GM21619 (cell line): ENCODE results near the gene PDCD6IP.
A peak's percentile ranks its signal among the peaks of the same experiment; 100 is the strongest.
"Not testable (repeated sequence)": the region's sequence is repeated elsewhere in the genome, so short reads cannot be mapped to it uniquely, and the experiment has no call there.

Experiments
- ATAC-seq: cut with Tn5 transposase; IDR thresholded peaks from one replicate; pipeline ENCODE4 v1.9.1; 2021; ENCODE audit not compliant: unreplicated experiment

PDCD6IP gene

DNA sequence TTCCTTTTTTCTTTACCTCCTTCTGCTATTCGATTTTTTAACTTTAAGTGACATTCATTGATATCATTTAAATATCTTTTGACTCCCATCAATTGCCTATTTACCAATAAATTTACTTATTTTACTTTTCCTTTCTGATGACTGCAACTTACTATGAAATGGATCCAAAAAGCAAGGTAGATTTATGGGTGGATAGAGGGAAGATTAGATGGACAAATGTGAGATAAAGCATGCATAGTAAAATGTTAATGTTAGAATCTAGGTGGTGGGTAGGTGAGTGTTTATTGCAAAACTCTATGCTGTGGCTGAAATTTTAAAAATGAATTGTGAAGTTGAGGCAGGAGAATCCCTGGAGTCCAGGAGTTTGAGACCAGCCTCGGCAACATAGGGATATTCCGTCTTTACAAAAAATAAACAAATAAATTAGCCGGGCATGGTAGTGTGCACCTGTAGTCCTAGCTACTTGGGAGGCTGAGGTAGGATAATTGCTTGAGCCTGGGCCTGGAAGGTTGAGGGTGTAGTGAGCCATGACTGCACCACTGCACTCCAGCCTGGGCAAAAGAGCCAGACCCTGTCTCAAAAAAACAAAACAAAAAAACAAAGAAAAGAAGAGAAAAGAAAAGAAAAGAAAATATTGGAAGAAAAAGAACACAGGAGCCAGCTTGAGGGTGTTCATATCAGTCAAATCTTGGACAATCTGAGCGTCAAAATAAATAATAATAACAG is 6.1 kb upstream of the PDCD6IP start:
- no peak for ATAC-seq

DNA sequence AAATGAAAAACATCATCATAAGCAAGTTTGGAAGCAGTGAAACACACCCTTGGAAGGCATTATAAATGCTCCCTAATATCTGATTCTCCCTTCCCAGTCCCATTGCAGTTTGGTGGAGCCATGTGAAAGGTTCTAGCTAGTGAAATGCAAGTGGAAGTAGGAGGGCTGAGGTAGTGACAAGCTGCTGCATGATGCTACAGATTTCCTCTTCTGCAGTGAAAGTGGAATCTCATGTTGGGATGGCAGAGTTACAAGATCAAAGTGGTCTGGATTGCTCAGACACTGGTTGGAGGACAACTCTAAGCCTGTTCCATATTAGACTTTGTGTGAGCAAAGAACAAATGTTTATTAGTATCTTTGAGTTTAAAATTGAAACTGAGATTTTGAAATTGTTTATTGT is 3.3 kb upstream of the PDCD6IP start:
- no peak for ATAC-seq

DNA sequence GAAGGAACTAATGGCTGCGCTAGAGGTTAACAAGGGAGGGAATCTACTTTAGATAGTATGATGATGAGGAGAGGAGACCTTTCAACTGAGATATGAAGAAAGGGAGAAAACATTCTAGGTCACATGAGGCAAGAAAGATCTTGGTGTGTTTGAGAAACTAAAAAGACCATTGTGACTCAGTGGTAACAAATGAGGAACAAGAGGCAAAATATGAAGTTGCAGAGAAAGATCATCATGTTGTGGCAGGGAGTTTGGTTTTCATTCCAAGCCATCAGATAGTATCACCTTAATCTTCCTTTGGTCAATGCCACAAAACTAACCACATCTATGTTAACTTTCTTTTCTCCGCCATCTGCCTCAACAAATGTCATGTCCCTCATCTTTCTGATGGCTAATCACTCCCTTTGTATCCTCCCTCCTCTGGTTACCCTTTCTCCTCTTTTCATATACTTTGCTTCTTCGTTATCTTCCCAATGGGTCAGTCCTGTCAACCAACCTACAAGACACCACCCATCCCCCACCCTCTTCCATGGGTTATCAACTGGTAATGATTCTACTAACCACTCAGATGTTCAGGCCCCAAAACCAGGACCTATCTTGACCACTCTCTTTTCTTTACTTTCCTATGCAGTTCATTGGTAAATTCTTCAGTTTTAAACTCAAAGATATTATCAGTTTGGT is 2.4 kb upstream of the PDCD6IP start:
- no peak for ATAC-seq

DNA sequence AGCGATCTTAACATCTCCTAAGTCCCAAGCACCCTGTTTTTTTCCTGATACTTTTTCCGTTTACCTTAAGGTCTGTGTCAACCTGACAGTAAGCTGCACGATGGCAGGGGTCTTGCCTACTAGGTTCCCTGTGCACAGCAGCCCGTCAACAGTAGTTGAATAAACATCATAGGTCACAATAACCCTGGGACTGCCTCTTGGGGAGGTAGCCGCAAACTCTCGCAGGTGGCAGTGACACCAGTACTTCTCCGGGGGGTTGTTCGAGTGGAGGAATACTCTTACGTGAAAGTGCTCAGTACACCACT is 365 bp upstream of the PDCD6IP start:
- peak; percentile 36 for ATAC-seq

DNA sequence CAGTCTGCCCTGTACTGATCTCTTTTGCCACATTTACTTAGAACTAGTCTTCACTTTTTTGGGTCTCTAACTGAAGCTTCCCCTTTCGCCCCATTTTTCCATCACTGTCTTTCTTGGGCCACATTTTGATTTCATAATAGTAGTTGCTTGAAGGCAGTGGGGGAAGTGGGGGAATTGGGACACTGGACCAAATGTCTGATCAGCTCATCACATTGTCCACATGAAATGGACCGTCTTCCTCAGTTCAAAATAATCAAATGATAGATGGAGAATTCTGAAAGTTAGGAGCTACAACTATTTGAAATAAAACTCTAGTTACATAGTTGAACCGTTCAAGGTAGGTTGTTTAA is 747 bp downstream of the PDCD6IP start:
- no peak for ATAC-seq

DNA sequence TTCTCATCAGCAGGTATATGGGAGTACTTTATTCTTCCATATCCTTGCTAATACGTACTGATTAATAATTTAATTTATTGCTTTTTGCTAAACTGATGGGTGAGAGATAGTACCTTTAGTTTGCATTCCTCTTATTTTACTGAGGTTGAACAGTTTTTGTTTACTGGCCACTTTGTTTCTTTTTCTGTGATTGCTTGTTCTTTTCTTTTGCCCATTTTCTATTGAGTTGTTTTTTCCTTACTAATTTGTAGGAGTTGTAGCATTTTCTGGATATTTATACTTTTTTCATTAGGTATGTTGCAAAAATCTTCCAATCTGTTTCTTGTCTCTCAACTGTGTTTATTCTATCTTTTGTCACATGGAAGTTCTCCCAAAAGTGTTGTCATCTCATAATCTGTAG is 4.8 kb downstream of the PDCD6IP start:
- ATAC-seq: no peak

DNA sequence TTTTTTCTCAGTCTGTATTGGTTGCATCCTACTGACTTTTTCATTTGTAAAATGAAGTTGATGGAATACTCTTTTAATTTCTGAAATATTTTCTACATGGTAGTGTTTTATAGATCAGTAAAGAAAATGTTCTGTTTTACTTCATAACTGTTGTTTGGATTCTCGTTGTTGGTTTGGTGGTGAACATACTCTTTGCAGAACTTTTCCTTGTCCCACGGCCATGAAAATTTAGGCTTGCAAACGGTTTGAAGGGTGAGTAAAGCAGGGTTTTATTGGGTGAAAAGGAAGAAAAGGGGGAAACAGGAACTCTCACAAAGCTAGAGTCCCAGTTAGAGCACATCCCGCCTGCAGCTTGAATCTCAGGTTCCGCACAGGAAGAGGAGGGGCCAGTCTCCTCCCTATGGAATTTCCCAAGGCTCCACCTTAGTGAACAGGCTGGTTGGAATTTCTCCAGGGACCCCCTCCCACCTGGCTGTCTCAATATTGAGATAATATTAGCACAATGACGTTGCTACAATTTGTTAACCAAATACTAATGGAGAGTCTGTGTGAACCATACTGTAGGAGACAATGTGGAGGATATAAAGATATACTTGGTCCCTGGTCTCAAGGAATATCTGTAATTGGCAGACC is 5.6 kb downstream of the PDCD6IP start:
- no peak for ATAC-seq

DNA sequence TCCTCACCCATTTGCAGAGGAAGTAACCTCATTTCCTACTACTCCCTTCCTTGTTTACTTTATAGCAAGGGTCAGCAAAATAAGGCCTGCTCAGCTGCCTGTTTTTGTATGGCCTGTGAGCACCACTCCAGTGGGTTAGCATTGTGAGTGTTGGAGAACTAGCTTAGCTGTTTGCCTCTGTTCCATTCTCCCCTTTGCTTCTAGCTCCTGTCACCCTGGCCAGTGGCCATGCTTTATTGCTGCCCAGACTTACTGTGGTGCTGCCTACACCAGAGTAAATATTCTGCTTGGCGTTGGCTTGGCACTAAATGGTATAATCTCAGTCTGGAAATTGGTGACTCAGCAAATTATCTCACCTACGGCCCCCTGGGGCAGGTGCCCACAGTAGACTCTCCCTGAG is 8.8 kb downstream of the PDCD6IP start:
- ATAC-seq: no peak

DNA sequence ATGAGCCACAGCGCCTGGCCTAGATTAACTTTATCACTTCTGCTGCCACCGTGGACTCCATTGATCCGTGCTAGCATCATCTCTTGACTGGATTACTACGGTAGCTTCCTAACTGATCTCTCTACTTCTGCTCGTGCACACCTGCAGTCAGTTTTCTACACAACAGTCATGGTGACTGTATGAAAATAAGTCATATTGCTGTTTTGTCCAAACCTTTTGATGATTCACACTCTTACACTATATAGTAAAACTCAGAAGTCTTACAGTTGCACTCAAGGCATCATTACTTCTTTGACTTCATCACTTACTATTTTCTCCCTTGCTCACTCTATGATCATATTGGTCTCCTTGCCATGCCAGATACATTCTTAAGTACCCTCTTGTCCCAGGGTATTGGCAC is 10.1 kb downstream of the PDCD6IP start:
- no peak for ATAC-seq

DNA sequence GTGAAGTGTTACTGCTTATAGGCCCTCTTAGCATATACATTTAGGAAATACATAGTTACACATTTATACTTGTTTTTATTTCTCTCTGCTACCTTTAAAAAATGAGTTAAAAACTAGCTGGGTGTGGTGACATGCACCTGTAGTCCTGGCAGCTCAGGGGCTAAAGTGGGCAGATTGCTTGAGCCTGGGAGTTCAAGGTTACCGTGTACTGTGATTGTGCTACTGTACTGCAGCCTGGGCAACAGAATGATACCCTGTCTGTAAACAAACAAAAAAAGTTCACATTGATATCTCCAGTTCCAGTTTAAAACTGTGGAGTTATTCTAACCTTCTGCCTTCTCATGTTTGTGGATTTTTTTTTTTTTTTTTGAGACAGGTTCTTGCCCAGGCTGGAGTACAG is 12.1 kb downstream of the PDCD6IP start:
- no peak for ATAC-seq

DNA sequence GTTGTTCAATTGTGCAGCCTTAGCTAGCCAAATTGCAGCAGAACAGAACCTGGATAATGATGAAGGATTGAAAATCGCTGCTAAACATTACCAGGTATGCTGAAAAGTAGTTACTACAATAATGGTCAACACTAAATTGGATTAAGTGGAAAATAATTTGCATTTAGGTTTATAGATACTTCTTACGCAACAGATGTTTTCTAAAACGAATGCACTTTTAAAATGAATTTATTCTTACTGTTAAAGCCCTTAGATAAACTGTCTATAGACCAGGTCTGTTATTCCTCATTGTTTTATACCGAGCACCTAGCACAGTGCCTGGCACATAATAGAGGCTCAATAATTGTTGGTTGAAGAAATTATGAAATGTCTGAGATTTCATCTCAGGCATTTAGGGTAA is 23.6 kb downstream of the PDCD6IP start:
- ATAC-seq: no peak

DNA sequence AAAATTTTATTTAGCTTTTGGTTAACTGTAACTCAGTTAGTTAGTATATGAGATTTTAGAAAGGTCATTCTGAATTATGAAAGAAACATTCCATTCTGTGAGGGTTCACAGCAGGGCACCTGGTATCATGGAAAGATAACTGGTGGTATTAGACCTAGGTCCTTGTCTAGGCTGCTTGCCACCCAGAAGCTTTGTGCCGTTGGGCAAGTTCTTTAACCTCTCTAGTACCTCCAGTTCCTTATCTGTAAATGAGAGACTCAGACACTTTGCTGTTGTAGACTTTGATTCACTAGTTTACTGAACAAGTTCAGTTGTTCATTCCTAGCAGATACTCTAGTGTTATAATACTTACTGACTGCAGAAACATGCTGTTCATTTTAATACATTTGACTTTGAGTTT is 25.4 kb downstream of the PDCD6IP start:
- no peak for ATAC-seq

DNA sequence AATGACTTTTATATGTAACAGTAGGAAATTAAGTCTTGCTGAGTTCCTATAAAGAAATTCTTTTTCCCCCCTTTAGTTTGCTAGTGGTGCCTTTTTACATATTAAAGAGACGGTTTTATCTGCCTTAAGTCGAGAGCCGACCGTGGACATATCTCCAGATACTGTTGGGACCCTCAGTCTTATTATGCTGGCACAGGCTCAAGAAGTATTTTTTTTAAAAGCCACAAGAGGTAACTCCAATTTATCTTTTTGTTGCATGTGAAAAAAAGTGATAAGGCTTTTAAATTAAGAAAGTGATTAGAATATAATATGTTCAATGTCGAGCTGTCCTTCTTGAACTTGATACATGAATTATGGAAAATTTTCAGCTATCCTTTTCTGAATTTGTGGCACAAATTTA is 26.7 kb downstream of the PDCD6IP start:
- no peak for ATAC-seq

DNA sequence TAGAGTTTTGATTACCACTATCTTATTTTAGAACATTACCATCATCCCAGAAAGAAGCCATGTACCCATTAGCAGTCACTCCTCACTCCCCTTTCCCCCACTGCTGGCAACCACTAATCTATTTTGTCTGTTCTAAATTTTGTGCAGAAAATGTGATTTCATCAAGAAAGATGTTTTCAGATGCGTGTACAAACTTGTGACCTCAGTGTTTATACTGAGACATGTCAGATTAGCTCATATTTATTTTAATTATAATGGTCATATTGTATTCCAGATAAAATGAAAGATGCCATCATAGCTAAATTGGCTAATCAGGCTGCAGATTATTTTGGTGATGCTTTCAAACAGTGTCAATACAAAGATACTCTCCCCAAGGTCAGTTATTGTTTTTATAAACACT is 27.8 kb downstream of the PDCD6IP start:
- ATAC-seq: no peak

DNA sequence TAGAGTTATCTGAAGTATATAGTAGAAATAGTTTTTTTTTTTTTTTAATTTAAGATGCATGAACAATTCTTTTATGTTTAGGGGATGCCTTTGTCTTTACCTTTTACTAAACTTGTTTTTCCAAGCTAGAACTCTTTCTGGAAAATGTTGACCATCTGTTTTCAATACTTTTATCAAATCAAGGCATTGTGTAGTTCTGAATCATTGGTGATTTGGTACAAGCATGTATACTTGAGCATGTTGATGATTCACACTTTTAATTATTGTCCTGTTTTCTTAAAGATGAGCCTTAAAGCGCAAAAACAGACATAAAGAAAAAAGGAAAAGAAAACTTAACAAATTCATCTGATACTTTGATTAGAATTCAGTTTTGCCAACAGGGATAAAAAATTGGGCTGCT is 28.3 kb downstream of the PDCD6IP start:
- no peak for ATAC-seq

DNA sequence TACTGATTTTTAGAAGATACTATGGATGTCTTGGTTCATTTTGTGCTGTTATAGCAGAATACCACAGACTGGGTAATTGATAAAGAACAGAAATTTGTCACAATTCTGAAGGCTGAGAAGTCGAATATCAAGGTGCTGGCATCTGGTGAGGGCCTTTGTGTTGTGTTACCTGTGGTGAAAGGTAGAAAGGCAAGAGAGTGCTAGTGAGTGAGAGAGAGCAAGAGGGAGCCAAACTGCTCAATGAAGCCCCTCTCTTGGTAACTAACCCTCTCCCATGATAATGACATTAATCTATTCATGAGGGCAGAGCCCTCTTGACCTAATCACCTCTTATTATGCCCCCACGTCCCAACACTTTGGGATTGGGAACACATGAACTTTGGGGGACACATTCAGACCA is 31.3 kb downstream of the PDCD6IP start:
- no peak for ATAC-seq

DNA sequence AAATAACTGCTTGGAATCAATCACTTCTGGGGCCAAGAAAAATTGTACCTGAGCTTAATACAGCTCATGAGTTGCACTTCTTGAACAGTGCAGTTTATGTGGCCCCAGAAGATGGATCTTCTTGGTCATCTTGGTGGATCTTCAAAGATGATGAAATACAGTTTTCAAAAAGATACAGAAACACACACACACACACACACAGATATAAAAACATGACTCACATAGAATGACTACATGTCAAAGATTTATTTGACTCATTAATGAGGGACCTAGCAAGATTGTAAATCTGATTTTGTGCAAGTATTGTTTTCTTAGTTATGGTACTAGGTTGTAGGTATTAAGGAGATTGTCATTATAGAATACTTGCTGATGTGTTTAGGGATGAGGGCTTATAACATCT is 32.6 kb downstream of the PDCD6IP start:
- ATAC-seq: no peak

DNA sequence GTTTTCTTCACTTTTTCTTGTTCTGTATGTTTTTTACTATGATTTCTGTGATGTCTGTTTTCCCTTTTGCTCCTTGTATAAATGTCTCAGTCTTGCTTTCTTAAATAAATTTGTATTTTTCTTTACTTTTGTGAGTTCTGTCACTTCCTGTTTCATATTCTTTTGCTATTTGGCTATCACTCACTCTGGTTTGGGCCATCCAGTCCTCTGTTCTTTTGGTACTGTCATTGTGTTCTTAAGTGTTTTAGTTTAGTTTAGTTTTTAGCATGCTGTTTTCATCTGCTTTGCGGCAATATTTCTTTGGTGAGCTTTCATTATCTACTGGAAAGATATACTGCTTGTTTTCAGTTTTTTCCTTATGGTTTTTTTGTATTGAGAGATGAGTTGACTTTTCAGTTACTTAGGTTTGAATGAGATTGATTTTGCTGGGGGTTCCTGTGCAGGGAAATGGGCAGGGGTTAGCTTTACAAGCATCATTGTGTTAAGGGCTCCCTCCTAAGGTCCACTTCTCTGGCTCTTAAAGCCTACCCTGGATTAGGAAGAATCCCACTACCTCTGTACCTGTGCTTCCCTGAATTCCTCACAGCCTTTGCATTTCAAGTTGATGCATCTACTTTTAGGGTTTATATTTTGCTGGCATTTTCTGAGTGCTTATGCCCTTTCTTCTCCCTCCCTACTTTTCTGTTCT is 35.1 kb downstream of the PDCD6IP start:
- ATAC-seq: peak; percentile 20

DNA sequence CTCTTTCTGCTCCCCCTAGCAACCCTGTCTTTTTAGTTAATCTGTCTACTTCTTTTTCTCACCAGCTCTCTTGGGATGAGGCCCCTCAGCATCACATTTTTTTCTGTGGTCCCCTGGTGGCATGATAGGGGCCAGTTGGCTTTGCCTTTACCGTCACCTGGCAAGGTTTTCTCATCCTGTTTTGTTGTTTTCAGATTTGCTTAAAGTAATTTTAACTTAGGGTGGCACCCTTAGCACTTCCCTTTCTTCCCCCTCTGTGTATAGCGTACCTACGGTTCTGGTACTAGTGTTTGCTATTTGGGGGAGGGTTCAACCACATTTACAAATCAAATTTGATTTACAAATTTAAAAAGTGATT is 35.6 kb downstream of the PDCD6IP start:
- ATAC-seq: peak; percentile 45

DNA sequence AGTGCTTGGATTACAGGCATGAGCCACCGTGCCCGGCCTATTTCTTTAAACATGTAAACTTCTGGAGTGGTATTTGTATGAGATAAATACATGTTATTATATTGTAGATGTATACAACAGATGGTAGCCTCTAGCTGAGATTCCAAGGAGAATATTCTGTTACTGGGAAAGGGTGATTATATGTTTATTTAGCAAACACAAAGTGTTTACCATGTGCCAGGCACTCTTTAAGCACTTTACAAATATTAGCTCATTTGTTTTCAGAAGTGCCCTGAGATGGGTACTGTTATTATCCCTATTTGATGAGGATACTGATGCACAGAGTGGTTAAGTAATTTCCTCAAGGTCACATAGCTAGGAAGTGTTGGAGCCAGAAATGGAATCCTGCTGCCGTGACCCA is 38.8 kb downstream of the PDCD6IP start:
- ATAC-seq: not testable (repeated sequence)

DNA sequence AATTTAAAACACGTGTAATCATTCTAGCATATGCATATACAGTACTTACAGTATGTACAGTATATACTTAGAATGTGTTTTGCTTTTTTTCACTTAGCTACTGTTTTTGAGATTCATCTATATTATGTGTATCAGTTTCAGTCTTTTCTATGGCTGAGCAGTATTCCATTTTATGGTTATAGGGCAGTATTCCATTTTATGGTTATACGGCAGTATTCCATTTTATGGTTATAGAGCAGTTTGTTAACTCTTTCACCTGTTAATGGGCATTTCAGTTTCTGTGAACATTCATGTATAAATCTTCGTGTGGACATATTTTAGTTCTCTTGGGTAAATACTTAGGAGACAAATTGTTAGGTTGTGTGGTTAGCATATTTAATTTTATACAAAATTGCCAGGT is 40.9 kb downstream of the PDCD6IP start:
- no peak for ATAC-seq

DNA sequence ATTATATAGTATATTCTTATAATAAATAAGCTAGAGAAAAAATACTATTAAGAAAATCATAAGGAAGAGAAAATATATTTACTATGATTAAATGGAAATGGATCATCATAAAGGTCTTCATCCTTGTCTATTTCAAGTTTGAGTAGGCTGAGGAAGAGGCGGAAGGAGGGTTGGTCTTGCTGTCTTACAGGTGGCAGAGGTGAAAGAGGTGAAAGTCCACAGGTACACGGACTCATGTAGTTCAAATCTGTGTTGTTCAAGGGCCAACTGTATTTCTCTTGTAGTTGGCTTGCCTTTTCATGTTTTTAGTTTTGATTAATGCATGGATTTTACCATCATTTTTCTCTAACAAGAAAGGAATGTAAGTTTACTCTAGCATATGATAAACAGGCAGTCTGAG is 41.7 kb downstream of the PDCD6IP start:
- ATAC-seq: no peak
